Left ventricle myocardium inferior (tissue), 1 donor: ENCODE results near the gene LRRC61. TPM values are rescaled to one million over a fixed set of nuclear protein-coding genes. Genes with fewer than 3 reads are reported as not detected.
A peak's percentile ranks its signal among the peaks of the same experiment; 100 is the strongest.
"Not testable (repeated sequence)": the region's sequence is repeated elsewhere in the genome, so short reads cannot be mapped to it uniquely, and the experiment has no call there.

Source experiments
- DNase-seq: peaks from one replicate; pipeline ENCODE4 v3.0.0-alpha.2; 2020
- H3K27ac ChIP-seq: fragments of 200-600 bp; replicated peaks from 2 replicates; pipeline ENCODE4 v1.8.0; 2021
- H3K27me3 ChIP-seq: fragments of 200-600 bp; 2 replicates; pipeline ENCODE4 v1.8.0; 2021; ENCODE audit warnings: low read depth
- H3K36me3 ChIP-seq: fragments of 200-600 bp; 2 replicates; pipeline ENCODE4 v1.8.0; 2021
- H3K4me1 ChIP-seq: fragments of 200-600 bp; 2 replicates; pipeline ENCODE4 v1.8.0; 2021
- H3K4me3 ChIP-seq: fragments of 200-600 bp; 2 replicates; pipeline ENCODE4 v1.8.0; 2021; ENCODE audit warnings: mild to moderate bottlenecking, moderate library complexity
- H3K9me3 ChIP-seq: fragments of 200-600 bp; replicated peaks from 2 replicates; pipeline ENCODE4 v1.8.0; 2021
- intact Hi-C: fragments of 100-400 bp; cut with micrococcal nuclease; formaldehyde crosslinking; loops from one replicate; pipeline ENCODE4 v1.11.0; 2022
- long read RNA-seq: library from polyadenylated mRNA; unstranded; transcript quantifications from one replicate; pipeline ENCODE4 v2.0.0, GENCODE V29; 2021
- total RNA-seq: library from RNA; stranded (reverse); fragmentation: NEBNext Ultra II Directional; extraction: Animal tissue kit (Norgen Biotek cat#: 25700); gene quantifications from one replicate; pipeline ENCODE4 v1.2.1, GENCODE V29; 2021
- TF ChIP-seq, protein P1 (sequence below): fragments of 200-600 bp; IDR thresholded peaks from 2 replicates; pipeline ENCODE4 v1.8.0; 2021; ENCODE audit warnings: antibody characterized with exemption, mild to moderate bottlenecking, borderline replicate concordance
- donor health status: DM: no; HTN: yes; CAD: no; lungs with severe emphysema.

LRRC61 gene, protein sequence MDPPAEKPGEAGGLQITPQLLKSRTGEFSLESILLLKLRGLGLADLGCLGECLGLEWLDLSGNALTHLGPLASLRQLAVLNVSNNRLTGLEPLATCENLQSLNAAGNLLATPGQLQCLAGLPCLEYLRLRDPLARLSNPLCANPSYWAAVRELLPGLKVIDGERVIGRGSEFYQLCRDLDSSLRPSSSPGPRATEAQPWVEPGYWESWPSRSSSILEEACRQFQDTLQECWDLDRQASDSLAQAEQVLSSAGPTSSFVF
- 4.3 TPM for total RNA-seq
- long read RNA-seq, transcript LRRC61-202 (3 exons, 1,877 nt), result major isoform, 6 of 8 reads
- long read RNA-seq, partial matches to known transcripts, result 0 of 8 reads
- long read RNA-seq, other reads (novel, unspliced or antisense), result 2 of 8 reads

DNA sequence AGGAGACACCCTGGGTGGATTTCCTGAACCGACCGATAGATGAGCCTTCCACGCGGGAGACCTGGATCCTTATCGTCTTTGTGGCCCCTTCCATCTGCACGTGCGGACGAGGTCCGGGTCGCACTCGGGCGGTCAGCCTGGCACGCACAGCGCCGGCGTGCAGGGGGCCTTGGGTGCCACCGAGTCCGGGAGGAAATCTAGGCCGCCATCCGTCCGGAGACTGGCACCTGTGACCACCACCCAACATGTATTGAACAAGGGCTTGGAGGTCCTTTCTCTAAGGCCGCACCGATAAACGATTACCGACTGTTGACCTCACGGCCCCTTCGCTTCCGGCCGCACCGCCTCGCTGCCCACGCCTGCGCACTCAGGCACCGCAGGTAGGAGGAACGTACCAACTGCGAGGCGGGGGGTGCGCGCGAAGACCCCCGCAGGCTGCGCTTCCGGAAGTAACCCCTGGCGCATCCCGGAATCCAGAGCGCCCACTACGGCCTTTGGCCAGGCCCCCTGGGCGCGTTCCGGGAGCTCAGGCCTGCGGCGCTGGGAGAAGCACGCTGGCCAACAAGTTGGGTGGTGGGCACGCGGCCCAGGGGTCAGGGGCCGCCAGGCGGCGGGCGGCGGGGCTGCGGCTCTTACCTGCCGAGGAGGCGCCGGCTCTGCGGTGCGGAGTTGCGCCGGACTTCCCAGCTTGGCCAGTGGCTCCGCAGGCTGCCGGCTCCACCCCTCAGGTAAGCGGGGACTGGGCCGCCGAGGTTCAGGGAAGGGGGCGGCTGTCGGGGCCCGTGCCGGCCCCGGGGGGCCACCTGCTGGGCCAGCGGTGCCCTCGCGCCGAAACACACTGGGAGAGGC lies at the start of gene LRRC61, which contains the start of gene ACTR3C:
TSS of gene LRRC61 (plus strand) at position 523 of the 849 bp plus-strand sequence. CDS start 13,507 bp downstream, outside the sequence.
TSS of gene ACTR3C (minus strand) at position 713 of the 849 bp plus-strand sequence. CDS start 28,249 bp downstream, outside the sequence.
- Histone ChIP-seq H3K9me3 (no peaks in the 10 kb centered on the region), H3K4me1 (peaks cover 26% of the 10 kb centered on the region), H3K27ac (peak within 1 kb of the TSS; percentile 58), H3K27me3 (peaks cover 23% of the 10 kb centered on the region), H3K4me3 (peak within 1 kb of the TSS; percentile 74), H3K36me3 (peaks cover under 1% of the 10 kb centered on the region)
- TF ChIP-seq, protein P1, sequence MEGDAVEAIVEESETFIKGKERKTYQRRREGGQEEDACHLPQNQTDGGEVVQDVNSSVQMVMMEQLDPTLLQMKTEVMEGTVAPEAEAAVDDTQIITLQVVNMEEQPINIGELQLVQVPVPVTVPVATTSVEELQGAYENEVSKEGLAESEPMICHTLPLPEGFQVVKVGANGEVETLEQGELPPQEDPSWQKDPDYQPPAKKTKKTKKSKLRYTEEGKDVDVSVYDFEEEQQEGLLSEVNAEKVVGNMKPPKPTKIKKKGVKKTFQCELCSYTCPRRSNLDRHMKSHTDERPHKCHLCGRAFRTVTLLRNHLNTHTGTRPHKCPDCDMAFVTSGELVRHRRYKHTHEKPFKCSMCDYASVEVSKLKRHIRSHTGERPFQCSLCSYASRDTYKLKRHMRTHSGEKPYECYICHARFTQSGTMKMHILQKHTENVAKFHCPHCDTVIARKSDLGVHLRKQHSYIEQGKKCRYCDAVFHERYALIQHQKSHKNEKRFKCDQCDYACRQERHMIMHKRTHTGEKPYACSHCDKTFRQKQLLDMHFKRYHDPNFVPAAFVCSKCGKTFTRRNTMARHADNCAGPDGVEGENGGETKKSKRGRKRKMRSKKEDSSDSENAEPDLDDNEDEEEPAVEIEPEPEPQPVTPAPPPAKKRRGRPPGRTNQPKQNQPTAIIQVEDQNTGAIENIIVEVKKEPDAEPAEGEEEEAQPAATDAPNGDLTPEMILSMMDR, result peak; percentile 20
- peak; percentile 46 for DNase-seq
- intact Hi-C loops, result no loop called here

DNA sequence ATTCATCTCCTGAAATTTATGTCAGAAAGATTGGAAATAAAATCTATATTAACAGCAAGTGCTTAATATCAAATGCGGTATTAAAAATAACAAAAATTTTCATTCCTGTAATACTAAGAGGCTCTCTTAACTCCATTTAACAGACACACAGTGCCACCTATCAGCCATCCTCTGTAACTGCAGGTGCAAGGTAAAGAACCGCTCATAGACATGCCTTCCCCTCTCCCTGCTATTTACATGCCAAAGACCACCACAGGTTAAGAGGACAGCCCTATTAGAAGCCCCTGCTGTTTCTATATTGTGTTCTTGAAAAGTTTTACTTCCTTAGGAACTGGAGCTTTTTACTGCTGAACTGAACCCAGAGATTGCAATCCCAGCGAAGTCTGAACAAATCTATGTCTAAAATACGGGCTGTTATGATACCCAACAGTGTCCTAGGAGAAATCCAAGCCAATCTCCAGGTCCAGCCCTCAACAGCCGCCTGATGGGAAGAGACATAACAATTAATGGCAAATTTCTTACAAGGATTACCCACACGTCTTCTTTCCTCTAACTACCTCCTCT lies 46.9 kb upstream of the LRRC61 start:
- DNase-seq, intact Hi-C loops: not testable (repeated sequence)

DNA sequence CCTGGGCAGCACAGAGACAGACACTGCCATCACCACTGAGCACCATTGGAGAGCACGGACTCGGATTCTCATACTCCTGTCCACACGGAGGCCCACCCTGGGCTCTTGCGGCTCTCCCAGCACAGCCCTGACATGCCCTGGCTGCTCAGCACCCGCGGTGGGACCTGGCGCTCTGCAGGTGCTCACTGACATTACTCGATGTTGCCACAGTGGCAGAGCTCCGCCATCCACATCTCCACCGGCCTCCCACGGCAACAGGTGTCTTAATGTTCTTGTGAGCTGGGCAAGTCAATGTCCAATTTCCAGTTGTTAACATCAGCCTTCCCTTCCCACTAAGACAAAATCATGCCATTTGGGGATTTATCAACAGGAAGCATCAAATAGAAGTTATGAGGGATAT lies 44.8 kb upstream of the LRRC61 start:
- intact Hi-C loops, H3K27me3 ChIP-seq, H3K36me3 ChIP-seq, DNase-seq, H3K27ac ChIP-seq, H3K4me3 ChIP-seq, H3K9me3 ChIP-seq, H3K4me1 ChIP-seq: not testable (repeated sequence)

More for the DNA sequence above, 46.9 kb upstream of the LRRC61 start:
- H3K4me1 ChIP-seq, H3K4me3 ChIP-seq, H3K27me3 ChIP-seq, H3K27ac ChIP-seq, H3K9me3 ChIP-seq, H3K36me3 ChIP-seq: not testable (repeated sequence)
- TF ChIP-seq, protein P1, result peak; percentile 83

DNA sequence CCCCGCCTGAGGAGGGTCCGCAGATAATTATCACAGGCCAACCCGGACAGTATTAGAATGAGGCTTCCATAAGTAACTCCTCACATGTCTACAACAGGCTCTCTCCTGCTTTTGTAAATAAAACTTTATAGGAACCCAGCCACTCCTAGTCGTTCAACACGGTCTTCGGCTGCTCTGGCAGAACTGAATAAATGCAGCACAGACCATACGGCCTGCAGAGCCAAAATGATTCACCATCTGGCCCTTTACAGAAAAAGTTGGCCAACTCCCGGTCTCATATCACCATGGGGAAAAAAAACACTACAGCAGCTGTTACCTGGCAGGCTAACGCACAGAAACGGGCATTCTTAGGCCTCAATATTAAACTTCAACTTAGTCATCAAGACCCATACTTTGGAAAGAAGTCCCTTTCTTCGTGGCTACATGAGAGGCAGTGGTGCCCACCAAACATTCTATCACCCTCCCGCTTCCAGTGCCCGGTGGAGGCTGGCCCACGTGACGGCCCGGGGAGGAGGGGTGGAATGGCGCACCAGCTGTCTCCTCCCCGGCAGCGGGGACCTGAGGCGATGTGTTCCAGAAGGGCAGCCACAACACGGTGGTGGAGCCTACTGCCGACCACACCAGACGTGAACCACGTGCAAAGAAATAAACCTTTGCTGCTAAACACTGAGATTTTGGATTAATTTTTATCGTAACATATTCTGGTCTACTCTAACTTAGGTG lies 41.3 kb upstream of the LRRC61 start:
- H3K36me3 ChIP-seq, H3K27ac ChIP-seq, H3K4me1 ChIP-seq, intact Hi-C loops, H3K9me3 ChIP-seq, DNase-seq, H3K27me3 ChIP-seq, H3K4me3 ChIP-seq: not testable (repeated sequence)

DNA sequence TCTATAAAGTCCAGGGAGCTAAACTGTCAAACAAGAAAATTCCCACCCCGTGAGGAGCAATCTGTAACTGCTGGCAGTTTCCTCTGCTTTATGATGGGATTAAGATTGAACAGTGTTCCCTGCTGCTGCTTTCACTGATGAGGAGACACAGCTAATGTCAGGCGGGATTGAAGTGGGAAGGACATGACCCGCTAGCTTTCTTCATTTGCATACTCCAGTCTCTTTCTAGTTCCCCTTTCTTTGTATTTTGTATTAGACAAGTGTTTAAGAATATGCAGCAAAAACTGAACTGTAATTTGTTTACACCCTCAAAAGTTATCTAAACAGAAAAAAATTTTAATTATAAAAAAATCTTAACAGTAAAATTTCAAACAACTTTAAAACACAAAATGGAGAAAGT lies 40.0 kb upstream of the LRRC61 start:
- intact Hi-C loops, H3K4me3 ChIP-seq, H3K27ac ChIP-seq: not testable (repeated sequence)

DNA sequence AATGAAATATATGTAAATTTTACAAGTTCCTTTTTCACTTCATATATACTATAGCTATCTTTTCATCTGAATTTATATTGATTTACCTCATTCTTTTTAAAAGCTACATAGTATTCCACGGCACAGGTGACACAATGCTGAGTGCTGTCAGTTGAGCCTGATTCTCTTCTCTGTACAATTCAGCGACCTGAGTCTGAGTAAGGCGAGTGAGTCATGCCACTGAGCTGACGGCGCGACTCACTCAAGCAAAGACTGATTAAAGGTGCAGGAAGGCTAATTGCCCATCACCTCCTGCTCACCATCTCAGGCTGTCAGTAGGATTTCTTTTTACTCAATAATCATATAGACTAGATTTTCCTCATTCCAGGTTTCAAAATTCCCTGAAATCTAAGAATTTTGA lies 39.5 kb upstream of the LRRC61 start:
- H3K9me3 ChIP-seq, H3K27ac ChIP-seq, H3K4me3 ChIP-seq, H3K36me3 ChIP-seq, H3K27me3 ChIP-seq, DNase-seq, H3K4me1 ChIP-seq, intact Hi-C loops: not testable (repeated sequence)

More for the DNA sequence above, 40.0 kb upstream of the LRRC61 start:
- H3K36me3 ChIP-seq, H3K4me1 ChIP-seq, H3K27me3 ChIP-seq, H3K9me3 ChIP-seq, DNase-seq: not testable (repeated sequence)
